ENCODE measurements around the gene OR52E1.

DNA sequence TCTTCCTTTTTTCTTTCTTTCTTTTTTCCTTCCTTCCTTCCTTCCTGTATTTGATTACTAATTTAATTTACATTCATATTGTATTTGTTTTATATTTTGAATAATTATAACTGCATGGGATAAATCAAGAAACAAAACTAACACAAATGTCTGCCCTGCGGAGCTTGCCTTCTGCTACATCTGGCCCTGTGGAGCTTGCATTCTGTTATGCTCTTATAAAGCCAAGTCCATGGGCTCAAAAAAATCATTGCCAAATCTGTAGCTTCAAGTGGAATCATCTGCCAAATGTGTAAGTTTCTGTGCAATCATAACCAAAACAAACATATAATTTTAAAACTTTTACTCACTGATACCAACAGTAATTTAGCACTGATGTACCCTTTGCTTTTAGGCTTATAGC, 31.0 kb upstream of the OR52E1 start:
- TF ChIP-seq EZH2 (IDR thresholded peaks at IDR 0.05; ENCODE audit: low read length, missing control alignments) (no peak), CTCF (conservative IDR thresholded peaks at IDR 0.05 in 1 of 2, IDR thresholded peaks at IDR 0.05 in 1 of 2; ENCODE audit: low read depth in 1 of 2, low read length in 2 of 2) (no peak)
